NB4 (cell line): ENCODE results near the gene MPDU1.

Source experiments
- DNase-seq: peaks from one replicate; pipeline ENCODE4 v3.0.0; 2010; ENCODE audit warnings: low read depth
- H3K4me3 ChIP-seq: one replicate; pipeline ENCODE4 v1.5.1; 2011; ENCODE audit warnings: mild to moderate bottlenecking, low read depth, low read length, moderate library complexity
- MYC ChIP-seq: IDR thresholded peaks from 2 replicates; pipeline ENCODE4 v1.6.1; 2011; ENCODE audit warnings: low read depth, low read length
- POLR2A ChIP-seq: IDR thresholded peaks from 2 replicates; pipeline ENCODE4 v1.6.1; 2011; ENCODE audit warnings: mild to moderate bottlenecking; ENCODE audit not compliant: insufficient read length; ENCODE audit errors: extremely low read depth
- TF ChIP-seq, protein P1 (sequence below): IDR thresholded peaks from 2 replicates; pipeline ENCODE4 v1.6.1; 2011; ENCODE audit warnings: low read depth, low read length
- TF ChIP-seq, protein P2 (sequence below): IDR thresholded peaks from one replicate; pipeline ENCODE4 v1.5.1; 2012; ENCODE audit warnings: low read depth, low read length

MPDU1 gene

DNA sequence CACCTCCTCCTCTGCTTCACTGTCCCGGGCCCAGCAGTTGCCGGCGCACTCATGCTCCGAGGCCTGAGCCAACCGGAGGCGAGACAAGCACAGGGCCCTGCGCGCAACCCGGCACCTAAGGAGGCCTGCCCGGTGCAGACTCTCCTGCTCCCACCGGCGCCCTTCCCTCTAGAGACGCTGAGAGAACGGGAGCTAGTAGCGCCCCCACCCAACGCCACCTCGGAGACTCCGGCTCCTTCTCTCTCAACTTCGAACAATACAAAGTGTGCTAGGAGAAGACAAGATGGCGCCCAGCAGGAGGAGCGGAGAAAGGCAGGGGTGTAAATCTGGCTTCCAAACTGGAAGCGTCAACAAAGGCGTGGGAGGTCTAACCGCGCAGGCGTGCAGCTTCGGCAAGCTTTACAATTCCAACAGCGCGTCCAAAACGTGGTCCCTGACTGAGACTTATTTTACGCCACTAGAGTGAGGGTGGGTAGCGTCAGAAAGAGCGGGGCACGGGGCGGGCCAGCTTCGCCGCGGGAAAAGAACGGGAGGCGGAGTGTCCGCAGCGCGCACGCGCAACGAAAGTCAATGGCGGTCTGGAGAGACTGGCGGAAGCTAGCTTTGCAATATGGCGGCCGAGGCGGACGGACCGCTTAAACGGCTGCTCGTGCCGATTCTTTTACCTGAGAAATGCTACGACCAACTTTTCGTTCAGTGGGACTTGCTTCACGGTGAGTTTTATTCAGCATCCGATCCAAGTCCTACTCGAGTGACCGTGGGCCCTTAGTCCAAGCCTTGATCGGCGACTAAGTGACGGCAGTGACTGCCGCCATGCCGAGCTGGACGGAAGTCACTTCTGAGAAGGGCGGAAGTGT, at the start of gene MPDU1:
TSS of gene MPDU1 (plus strand) at position 600 of the 857 bp plus-strand sequence. CDS start at position 611, 11 bp downstream.
- peak; percentile 95 for DNase-seq
- peak; percentile 42 for TF ChIP-seq POLR2A
- TF ChIP-seq MYC: peak; percentile 92
- TF ChIP-seq, protein P1, sequence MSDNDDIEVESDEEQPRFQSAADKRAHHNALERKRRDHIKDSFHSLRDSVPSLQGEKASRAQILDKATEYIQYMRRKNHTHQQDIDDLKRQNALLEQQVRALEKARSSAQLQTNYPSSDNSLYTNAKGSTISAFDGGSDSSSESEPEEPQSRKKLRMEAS: peak; percentile 93
- TF ChIP-seq, protein P2, sequence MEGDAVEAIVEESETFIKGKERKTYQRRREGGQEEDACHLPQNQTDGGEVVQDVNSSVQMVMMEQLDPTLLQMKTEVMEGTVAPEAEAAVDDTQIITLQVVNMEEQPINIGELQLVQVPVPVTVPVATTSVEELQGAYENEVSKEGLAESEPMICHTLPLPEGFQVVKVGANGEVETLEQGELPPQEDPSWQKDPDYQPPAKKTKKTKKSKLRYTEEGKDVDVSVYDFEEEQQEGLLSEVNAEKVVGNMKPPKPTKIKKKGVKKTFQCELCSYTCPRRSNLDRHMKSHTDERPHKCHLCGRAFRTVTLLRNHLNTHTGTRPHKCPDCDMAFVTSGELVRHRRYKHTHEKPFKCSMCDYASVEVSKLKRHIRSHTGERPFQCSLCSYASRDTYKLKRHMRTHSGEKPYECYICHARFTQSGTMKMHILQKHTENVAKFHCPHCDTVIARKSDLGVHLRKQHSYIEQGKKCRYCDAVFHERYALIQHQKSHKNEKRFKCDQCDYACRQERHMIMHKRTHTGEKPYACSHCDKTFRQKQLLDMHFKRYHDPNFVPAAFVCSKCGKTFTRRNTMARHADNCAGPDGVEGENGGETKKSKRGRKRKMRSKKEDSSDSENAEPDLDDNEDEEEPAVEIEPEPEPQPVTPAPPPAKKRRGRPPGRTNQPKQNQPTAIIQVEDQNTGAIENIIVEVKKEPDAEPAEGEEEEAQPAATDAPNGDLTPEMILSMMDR: no peak
- H3K4me3 ChIP-seq: peak within 1 kb of the TSS; percentile 84

DNA sequence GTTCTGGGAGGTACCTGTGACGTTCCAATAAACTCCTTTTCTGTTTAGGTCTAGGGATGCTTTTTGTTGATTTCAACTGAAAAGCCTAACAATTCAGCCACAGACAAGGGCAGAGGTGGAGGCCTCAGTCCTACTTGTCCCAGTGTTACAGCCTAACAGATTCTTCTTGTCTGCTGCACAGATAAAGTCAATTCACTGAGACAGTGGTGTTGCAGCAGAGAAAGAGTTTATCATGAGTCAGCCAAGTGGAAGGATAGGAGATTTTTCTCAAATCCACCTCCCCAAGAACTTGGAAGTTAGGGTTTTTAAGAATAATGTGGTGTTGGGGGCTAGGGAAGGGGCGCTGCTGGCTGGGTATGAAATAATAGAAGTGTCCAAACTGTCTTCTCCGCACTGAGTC, 45.6 kb upstream of the MPDU1 start:
- DNase-seq: no peak
- TF ChIP-seq, protein P1: no peak
- TF ChIP-seq POLR2A (no peak), MYC (no peak)
- TF ChIP-seq, protein P2: no peak
- H3K4me3 ChIP-seq: no peak overlapping the region

DNA sequence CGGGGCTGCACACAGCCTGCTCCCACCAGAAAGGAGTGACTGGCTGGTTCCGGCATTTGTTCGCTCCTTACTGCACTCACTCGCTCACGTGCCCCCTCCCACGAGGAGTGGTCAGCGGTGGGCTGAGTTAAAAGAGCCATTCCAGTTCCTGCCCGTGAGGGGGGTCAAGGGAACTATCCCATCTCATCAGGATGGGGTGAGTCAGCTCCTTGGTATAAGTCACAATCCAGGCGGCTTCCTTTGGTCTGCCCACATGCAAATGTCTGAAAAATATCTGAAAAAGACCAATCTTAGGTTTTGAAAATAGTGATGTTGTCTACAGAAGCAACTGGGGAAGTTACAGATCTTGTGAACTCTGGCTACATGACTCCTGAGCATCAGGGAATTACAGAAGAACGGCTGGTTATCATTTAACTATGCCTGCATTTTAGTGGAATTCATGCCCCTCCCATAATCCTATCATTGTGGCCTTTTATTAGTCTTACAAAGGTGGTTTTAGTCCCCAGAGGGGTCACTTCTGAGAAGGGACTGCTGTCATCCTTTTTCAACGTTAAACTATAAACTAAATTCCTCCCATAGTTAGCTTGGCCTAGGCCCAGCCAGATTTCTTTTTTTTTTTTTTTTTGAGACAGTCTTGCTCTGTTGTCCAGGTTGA, 44.6 kb upstream of the MPDU1 start:
- TF ChIP-seq, protein P2: no peak
- TF ChIP-seq MYC (no peak), POLR2A (no peak)
- TF ChIP-seq, protein P1: no peak
- no peak for DNase-seq
- no peak overlapping the region for H3K4me3 ChIP-seq

DNA sequence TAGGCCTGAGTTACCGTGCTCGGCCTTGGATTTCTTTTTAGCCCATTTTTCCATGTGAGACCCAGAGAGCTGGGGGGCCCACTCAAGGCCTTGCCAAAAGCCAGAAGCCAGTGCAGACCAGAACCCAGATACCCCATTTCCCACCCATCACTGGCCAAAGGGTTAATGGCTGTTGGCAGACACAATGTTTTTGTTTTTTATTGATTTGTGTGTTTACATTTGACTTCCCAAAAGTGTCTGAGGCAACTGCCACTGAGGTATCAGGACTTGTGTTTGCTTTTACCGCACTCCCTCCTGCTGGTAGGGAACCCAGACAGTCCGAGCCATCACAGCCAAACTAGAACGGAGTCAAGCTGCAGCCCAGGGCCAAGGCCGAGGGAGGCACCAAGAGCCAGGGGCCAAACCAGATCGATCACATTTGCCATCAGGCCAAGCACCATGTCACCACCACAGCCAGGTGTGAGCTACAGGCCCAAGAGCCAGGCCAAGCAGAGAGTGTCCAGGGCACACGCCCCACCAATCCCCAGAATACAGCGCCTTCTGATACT, 42.5 kb upstream of the MPDU1 start:
- H3K4me3 ChIP-seq: no peak overlapping the region
- no peak for DNase-seq
- TF ChIP-seq, protein P1: no peak
- no peak for TF ChIP-seq MYC
- TF ChIP-seq, protein P2: no peak
- no peak for TF ChIP-seq POLR2A

DNA sequence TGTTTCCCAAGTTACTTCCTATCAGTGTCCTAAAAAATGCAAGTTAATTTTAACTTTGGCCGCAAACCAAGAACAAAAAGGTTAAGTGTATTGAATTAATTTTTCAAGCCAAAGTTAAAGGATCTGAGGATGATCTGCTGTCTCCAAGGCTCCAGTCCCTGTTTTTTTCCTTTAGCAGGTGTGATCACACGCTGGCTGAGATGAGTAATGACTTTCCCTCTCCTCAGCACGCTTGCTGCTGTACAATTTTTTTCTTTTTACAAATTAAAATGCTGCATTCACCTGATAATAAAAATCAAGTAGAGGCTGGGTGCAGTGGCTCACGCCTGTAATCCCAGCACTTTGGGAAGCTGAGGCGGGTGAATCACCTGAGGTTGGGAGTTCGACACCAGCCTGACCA, 38.7 kb upstream of the MPDU1 start:
- TF ChIP-seq MYC: no peak
- no peak for TF ChIP-seq POLR2A
- TF ChIP-seq, protein P2: no peak
- TF ChIP-seq, protein P1: no peak
- DNase-seq: no peak
- H3K4me3 ChIP-seq: no peak overlapping the region
